Testis (tissue), 2 donors: ENCODE data around the gene ZNF154.

Source experiments
- POLR2A ChIP-seq: fragments of 450-650 bp; IDR thresholded peaks from one replicate; pipeline ENCODE4 v1.6.1; 2017; ENCODE audit warnings: antibody characterized with exemption, mild to moderate bottlenecking, moderate library complexity
- TF ChIP-seq, protein P1 (sequence below), 3 experiments: fragments of 450-650 bp in 2 of 3; fragments of 200-600 bp in 1 of 3; sonication (generic) in 1 of 3; IDR thresholded peaks; one replicate each; pipeline ENCODE4 v1.5.1; 2016 to 2019; ENCODE audit warnings: antibody characterized with exemption in 3 of 3, mild to moderate bottlenecking in 2 of 3, moderate library complexity in 1 of 3

DNA sequence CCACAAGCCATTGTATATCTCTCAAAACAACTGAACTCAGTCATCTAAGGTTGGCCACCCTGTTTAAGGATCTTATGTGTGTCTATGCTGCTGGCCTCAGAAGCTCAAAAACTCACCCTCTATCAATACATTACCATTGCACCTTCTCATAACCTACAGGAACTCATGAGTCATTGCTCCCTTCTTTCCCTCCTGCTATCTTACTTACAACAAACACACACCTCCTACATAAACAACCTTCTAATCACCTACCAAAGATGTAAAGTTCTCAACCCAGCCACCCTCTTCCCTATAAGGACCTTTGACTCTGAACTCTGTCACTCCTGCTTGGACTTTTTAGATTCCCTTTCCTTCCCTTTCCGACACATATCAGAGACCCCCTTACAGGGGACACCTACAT, 53.6 kb downstream of the ZNF154 start:
- TF ChIP-seq, protein P1, sequence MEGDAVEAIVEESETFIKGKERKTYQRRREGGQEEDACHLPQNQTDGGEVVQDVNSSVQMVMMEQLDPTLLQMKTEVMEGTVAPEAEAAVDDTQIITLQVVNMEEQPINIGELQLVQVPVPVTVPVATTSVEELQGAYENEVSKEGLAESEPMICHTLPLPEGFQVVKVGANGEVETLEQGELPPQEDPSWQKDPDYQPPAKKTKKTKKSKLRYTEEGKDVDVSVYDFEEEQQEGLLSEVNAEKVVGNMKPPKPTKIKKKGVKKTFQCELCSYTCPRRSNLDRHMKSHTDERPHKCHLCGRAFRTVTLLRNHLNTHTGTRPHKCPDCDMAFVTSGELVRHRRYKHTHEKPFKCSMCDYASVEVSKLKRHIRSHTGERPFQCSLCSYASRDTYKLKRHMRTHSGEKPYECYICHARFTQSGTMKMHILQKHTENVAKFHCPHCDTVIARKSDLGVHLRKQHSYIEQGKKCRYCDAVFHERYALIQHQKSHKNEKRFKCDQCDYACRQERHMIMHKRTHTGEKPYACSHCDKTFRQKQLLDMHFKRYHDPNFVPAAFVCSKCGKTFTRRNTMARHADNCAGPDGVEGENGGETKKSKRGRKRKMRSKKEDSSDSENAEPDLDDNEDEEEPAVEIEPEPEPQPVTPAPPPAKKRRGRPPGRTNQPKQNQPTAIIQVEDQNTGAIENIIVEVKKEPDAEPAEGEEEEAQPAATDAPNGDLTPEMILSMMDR (IDR thresholded peaks at IDR 0.05): no peak
- TF ChIP-seq POLR2A: no peak
